ENCODE data around the gene LY6G6F.

- TF ChIP-seq POLR2A (IDR thresholded peaks at IDR 0.05; ENCODE audit: low read length), result no peak
- TF ChIP-seq GATA1 (IDR thresholded peaks at IDR 0.05; ENCODE audit: low read depth, low read length), result no peak
Observed at GRCh38 chr6:31749301-31750036, 42.8 kb downstream of the LY6G6F start.
